HL-60/S4 treated with phorbol 12-myristate 13-acetate at 8.2 ng/mL for 4 days and 3 days (cell line): ENCODE measurements around the gene INPP5D.

Experiments
- in situ Hi-C: fragments of 300-500 bp; cut with MboI; formaldehyde crosslinking; loops from 2 replicates; pipeline ENCODE4 v1.15.0; 2022; ENCODE audit warnings: low sequenced_read_pairs

INPP5D gene

GRCh38 chr2:233226511-233227031 is 166.4 kb downstream of the INPP5D start:
- in situ Hi-C loops, result no loop called here

GRCh38 chr2:233227346-233227978 is 167.3 kb downstream of the INPP5D start:
- in situ Hi-C loops, result no loop called here

- in situ Hi-C loops, result no loop called here
Observed at GRCh38 chr2:233228376-233228775, 168.2 kb downstream of the INPP5D start.

- in situ Hi-C loops, result no loop called here
Observed at GRCh38 chr2:233233618-233234230, 173.6 kb downstream of the INPP5D start.

GRCh38 chr2:233234264-233234663 is 174.1 kb downstream of the INPP5D start:
- in situ Hi-C loops, result no loop called here

- in situ Hi-C loops, result no loop called here
Observed at GRCh38 chr2:233234996-233235395, 174.9 kb downstream of the INPP5D start.

GRCh38 chr2:233235977-233236376 is 175.8 kb downstream of the INPP5D start:
- in situ Hi-C loops, result no loop called here

GRCh38 chr2:233236820-233237589 is 176.9 kb downstream of the INPP5D start:
- in situ Hi-C loops, result no loop called here

GRCh38 chr2:233240897-233241296 is 180.8 kb downstream of the INPP5D start:
- in situ Hi-C loops, result no loop called here

- in situ Hi-C loops, result no loop called here
Observed at GRCh38 chr2:233241803-233242202, 181.7 kb downstream of the INPP5D start.

GRCh38 chr2:233242231-233242927 is 182.2 kb downstream of the INPP5D start:
- in situ Hi-C loops, result no loop called here

- in situ Hi-C loops, result no loop called here
Observed at GRCh38 chr2:233243348-233243747, 183.2 kb downstream of the INPP5D start.

GRCh38 chr2:233244818-233245217 is 184.7 kb downstream of the INPP5D start:
- in situ Hi-C loops, result no loop called here

GRCh38 chr2:233245406-233245805 is 185.3 kb downstream of the INPP5D start:
- in situ Hi-C loops, result no loop called here

GRCh38 chr2:233247116-233247515 is 187.0 kb downstream of the INPP5D start:
- in situ Hi-C loops, result no loop called here

- in situ Hi-C loops, result no loop called here
Observed at GRCh38 chr2:233247744-233248143, 187.6 kb downstream of the INPP5D start.

GRCh38 chr2:233248999-233249398 is 188.9 kb downstream of the INPP5D start:
- in situ Hi-C loops, result no loop called here

GRCh38 chr2:233250568-233250967 is 190.4 kb downstream of the INPP5D start:
- in situ Hi-C loops, result no loop called here

- in situ Hi-C loops, result no loop called here
Observed at GRCh38 chr2:233250985-233251305, 190.8 kb downstream of the INPP5D start.

- in situ Hi-C loops, result no loop called here
Observed at GRCh38 chr2:233251306-233252116, 191.4 kb downstream of the INPP5D start, which contains the start of gene ATG16L1. TSS of gene ATG16L1 (plus strand) at chr2:233251673. CDS start at chr2:233251828, 155 bp downstream.
